ENCODE data around the gene ADAMTS6.

Gene ADAMTS6

GRCh38 chr5:65481635-65482295 lies at the start of gene ADAMTS6:
TSS of gene ADAMTS6 (minus strand) at chr5:65481920. CDS start at chr5:65473673, 8,247 bp downstream.
- ChIA-PET CTCF (interaction anchor here (0.6 to 1.8 kb wide), 3 partner anchors 38 to 670 kb away, joined by 3 to 9 read pairs (median 3); no protein-coding TSS in a partner anchor), POLR2A (interaction anchor here (0.9 to 3.1 kb wide), 6 partner anchors 81 to 671 kb away, joined by 3 to 16 read pairs (median 5); partner anchors contain the start of genes CENPK and PPWD1)
- peak; percentile 68 for TF ChIP-seq L3MBTL2 (conservative IDR thresholded peaks at IDR 0.05)
- no peak for TF ChIP-seq TARDBP (IDR thresholded peaks at IDR 0.05)
- DNase-seq (ENCODE audit: extremely low spot score), result peak; percentile 66

- CTCF ChIA-PET, result interaction anchor here (0.7 kb wide), 1 partner anchor 24 kb away, joined by 3 read pairs; no protein-coding TSS in a partner anchor
- DNase-seq (ENCODE audit: extremely low spot score), result no peak
- no peak for TF ChIP-seq ELF4 (IDR thresholded peaks at IDR 0.05)
- no peak for TF ChIP-seq FOXM1 (IDR thresholded peaks at IDR 0.05; ENCODE audit: borderline replicate concordance)
- no peak for TF ChIP-seq PKNOX1 (IDR thresholded peaks at IDR 0.05)
- TF ChIP-seq TARDBP (IDR thresholded peaks at IDR 0.05), result no peak
- TF ChIP-seq NFRKB (IDR thresholded peaks at IDR 0.05), result no peak
- no peak for TF ChIP-seq SUZ12 (IDR thresholded peaks at IDR 0.05)
- no peak for TF ChIP-seq LEF1 (IDR thresholded peaks at IDR 0.05; ENCODE audit: borderline replicate concordance)
- TF ChIP-seq CTBP1 (IDR thresholded peaks at IDR 0.05; ENCODE audit: borderline replicate concordance), result no peak
- TF ChIP-seq HDGF (IDR thresholded peaks at IDR 0.05; ENCODE audit: borderline replicate concordance), result no peak
- TF ChIP-seq ARNT (IDR thresholded peaks at IDR 0.05), result no peak
- no peak for TF ChIP-seq SP1 (IDR thresholded peaks at IDR 0.05)
- no peak for TF ChIP-seq BHLHE40 (IDR thresholded peaks at IDR 0.05; ENCODE audit: borderline replicate concordance)
- POLR2A ChIA-PET, result no interaction called here
Observed at GRCh38 chr5:65530904-65531303, 49.2 kb upstream of the ADAMTS6 start.

- ChIA-PET POLR2A (no interaction called here), CTCF (no interaction called here)
- TF ChIP-seq ZNF384 (IDR thresholded peaks at IDR 0.05) (no peak), HDGF (IDR thresholded peaks at IDR 0.05; ENCODE audit: borderline replicate concordance) (no peak), SP1 (IDR thresholded peaks at IDR 0.05) (no peak), TARDBP (IDR thresholded peaks at IDR 0.05) (no peak), LEF1 (IDR thresholded peaks at IDR 0.05; ENCODE audit: borderline replicate concordance) (no peak), CTBP1 (IDR thresholded peaks at IDR 0.05; ENCODE audit: borderline replicate concordance) (no peak), FOXM1 (IDR thresholded peaks at IDR 0.05; ENCODE audit: borderline replicate concordance) (no peak), FOXA1 (IDR thresholded peaks at IDR 0.05) (no peak), FOXK2 (IDR thresholded peaks at IDR 0.05) (no peak), BHLHE40 (IDR thresholded peaks at IDR 0.05; ENCODE audit: borderline replicate concordance) (no peak), PKNOX1 (IDR thresholded peaks at IDR 0.05) (no peak), L3MBTL2 (conservative IDR thresholded peaks at IDR 0.05) (no peak), ELF4 (IDR thresholded peaks at IDR 0.05) (no peak), NFRKB (IDR thresholded peaks at IDR 0.05) (no peak)
- no peak for DNase-seq (ENCODE audit: extremely low spot score)
Observed at GRCh38 chr5:65525726-65526125, 44.0 kb upstream of the ADAMTS6 start.

GRCh38 chr5:65512170-65512937 lies 30.6 kb upstream of the ADAMTS6 start:
- TF ChIP-seq FOXA1 (IDR thresholded peaks at IDR 0.05), result no peak
- no peak for TF ChIP-seq FOXM1 (IDR thresholded peaks at IDR 0.05; ENCODE audit: borderline replicate concordance)
- no peak for TF ChIP-seq LEF1 (IDR thresholded peaks at IDR 0.05; ENCODE audit: borderline replicate concordance)
- no peak for TF ChIP-seq HDGF (IDR thresholded peaks at IDR 0.05; ENCODE audit: borderline replicate concordance)
- no peak for TF ChIP-seq SUZ12 (IDR thresholded peaks at IDR 0.05)
- no peak for TF ChIP-seq CTBP1 (IDR thresholded peaks at IDR 0.05; ENCODE audit: borderline replicate concordance)
- TF ChIP-seq NFRKB (IDR thresholded peaks at IDR 0.05), result no peak
- no peak for TF ChIP-seq BHLHE40 (IDR thresholded peaks at IDR 0.05; ENCODE audit: borderline replicate concordance)
- TF ChIP-seq ZNF384 (IDR thresholded peaks at IDR 0.05), result no peak
- no peak for TF ChIP-seq FOXK2 (IDR thresholded peaks at IDR 0.05)
- no peak for TF ChIP-seq PKNOX1 (IDR thresholded peaks at IDR 0.05)
- no peak for TF ChIP-seq ARNT (IDR thresholded peaks at IDR 0.05)
- TF ChIP-seq SP1 (IDR thresholded peaks at IDR 0.05), result no peak
- ChIA-PET CTCF (interaction anchor here (0.6 kb wide), 1 partner anchor 775 kb away, joined by 3 read pairs; no protein-coding TSS in a partner anchor), POLR2A (no interaction called here)
- DNase-seq (ENCODE audit: extremely low spot score), result no peak

- no peak for DNase-seq (ENCODE audit: extremely low spot score)
- ChIA-PET POLR2A (no interaction called here), CTCF (no interaction called here)
- TF ChIP-seq ELF4 (IDR thresholded peaks at IDR 0.05) (no peak), NFRKB (IDR thresholded peaks at IDR 0.05) (no peak), BHLHE40 (IDR thresholded peaks at IDR 0.05; ENCODE audit: borderline replicate concordance) (no peak), FOXK2 (IDR thresholded peaks at IDR 0.05) (no peak), FOXA1 (IDR thresholded peaks at IDR 0.05) (no peak), ARNT (IDR thresholded peaks at IDR 0.05) (no peak), FOXM1 (IDR thresholded peaks at IDR 0.05; ENCODE audit: borderline replicate concordance) (no peak), L3MBTL2 (conservative IDR thresholded peaks at IDR 0.05) (no peak), PKNOX1 (IDR thresholded peaks at IDR 0.05) (no peak), TARDBP (IDR thresholded peaks at IDR 0.05) (no peak), HDGF (IDR thresholded peaks at IDR 0.05; ENCODE audit: borderline replicate concordance) (no peak), SP1 (IDR thresholded peaks at IDR 0.05) (no peak), ZNF384 (IDR thresholded peaks at IDR 0.05) (no peak), LEF1 (IDR thresholded peaks at IDR 0.05; ENCODE audit: borderline replicate concordance) (no peak), SUZ12 (IDR thresholded peaks at IDR 0.05) (no peak), CTBP1 (IDR thresholded peaks at IDR 0.05; ENCODE audit: borderline replicate concordance) (no peak)
Observed at GRCh38 chr5:65508978-65509377, 27.3 kb upstream of the ADAMTS6 start.
